Measurements from ENCODE around the gene ABL2.
"Not testable (repeated sequence)": the region's sequence is repeated elsewhere in the genome, so short reads cannot be mapped to it uniquely, and the experiment has no call there.

Gene ABL2

DNA sequence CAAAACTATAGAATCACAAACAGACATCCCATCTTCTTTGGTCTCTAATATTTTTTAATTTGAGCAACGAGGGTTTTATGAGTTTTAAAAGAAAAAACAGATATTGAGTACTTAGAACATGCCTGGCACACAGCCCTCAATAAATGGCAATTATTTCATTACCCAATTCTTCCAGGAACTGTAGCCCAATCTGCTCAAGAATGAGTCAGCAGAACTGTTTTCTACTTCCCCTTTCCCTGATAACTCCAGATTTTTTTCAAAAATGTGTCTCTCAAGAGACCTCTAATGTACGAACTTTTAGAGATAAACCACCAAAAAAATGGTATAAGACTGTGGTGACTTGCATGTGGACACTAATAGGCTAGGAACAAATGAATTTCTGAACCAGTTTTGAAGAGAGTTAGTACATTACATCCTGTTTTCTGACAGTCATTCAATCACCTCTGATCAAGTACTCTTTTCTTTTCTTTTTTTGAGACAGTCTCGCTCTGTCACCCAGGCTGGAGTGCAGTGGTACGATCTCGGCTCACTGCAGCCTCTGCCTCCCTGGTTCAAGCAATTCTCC, 11.5 kb downstream of the ABL2 start:
- DNase-seq (ENCODE audit: low read depth) = no peak

GRCh38 chr1:179213317-179213716, 16.2 kb downstream of the ABL2 start:
- DNase-seq (ENCODE audit: low read depth) = not testable (repeated sequence)

DNA sequence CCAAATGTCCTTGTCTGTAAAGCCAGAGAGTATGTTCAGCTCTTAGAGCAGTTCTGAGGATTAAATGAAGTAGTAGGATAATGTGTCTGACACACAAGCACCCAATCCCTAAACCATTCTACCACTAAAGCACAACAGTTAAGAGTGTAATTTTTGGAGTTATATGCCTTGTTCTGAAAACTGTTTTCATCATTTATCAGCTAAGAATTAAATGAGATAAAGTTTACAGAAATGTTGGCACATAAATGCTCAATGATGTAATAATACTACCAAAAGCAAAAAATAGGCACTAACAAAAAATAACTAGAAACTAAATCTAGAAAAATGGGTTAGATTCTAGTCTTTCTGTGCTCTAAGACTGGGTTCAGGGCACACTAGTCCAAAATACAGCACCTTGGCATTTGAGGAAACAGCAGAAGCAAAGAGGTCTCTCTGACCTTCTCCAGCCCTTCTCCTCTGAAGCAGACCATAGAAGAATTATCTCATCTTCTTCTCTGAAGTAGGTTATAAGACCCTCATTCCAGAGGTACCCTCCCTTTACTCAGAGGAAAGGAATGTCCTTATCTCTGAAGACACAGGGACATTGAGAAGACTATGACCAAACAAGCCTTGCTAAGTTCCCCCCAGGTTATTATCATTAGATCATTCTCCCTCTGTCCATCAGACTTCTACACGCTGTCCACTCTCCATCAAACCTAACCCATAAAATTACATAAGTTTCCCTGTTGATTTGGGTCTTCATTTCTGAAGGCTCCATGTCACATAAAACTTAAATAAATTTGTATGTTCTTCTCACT, 20.6 kb downstream of the ABL2 start:
- DNase-seq (ENCODE audit: low read depth) = no peak

DNA sequence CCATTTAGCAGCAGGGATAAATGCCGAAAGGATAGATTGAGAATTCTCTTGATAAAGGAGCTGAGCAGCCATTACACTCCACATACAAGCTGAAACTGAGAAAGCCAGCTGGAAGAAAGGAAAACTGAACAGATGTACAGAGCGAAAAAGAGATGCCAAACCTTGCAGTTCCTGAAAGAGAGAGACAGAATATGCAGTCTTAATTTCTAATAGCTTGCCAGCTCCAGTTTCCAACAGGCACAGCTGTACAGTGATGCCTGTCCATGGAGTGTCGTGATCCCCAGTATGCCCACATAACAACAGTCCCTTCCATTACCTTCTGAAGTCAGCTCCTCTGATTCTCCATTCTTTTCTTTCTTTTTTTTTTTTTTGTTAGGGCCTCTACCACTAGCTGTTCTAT, 22.7 kb downstream of the ABL2 start:
- DNase-seq (ENCODE audit: low read depth) = no peak

- DNase-seq (ENCODE audit: low read depth) = no peak
Observed at GRCh38 chr1:179205284-179205683, 24.2 kb downstream of the ABL2 start.

GRCh38 chr1:179202161-179202560, 27.3 kb downstream of the ABL2 start:
- DNase-seq (ENCODE audit: low read depth) = no peak

DNA sequence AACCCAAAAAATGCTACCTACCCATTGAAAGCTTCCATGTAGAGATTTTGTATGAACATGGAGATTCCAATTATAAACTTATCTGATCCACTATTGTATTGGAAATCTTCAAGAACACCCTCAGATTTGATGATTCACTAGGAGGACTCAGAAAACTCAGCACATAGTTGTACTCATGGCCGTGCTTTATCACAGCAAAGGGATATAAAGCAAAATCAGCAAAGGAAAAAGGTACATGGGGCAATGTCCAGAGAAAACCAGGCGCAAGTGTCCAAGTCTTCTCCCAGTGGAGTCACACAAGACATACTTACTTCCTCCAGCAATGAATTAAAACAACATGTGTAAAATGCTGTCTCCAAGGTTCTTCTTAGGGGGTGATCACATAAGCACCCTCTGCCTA, 28.9 kb downstream of the ABL2 start:
- DNase-seq (ENCODE audit: low read depth) = no peak

- no peak for DNase-seq (ENCODE audit: low read depth)
Observed at GRCh38 chr1:179197690-179198297, 31.7 kb downstream of the ABL2 start.

DNA sequence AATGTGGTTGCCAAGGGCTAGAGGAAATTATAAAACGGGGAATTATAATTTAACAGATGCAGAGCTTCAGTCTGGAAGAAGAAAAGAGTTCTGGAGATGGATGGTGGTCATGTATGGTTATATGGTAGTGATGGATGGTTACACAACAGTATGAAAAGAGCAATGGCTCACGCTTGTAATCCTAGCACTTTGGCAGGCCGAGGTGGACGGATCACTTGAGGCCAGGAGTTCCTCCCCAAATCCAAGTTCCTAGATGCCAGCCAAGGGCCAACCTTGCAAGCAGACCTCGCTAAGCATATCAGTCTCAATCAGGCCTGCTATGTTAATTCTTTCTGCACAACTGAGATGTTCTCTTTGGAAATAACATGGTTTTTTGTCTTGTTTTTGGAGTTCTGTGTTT, 33.6 kb downstream of the ABL2 start:
- DNase-seq (ENCODE audit: low read depth) = not testable (repeated sequence)

DNA sequence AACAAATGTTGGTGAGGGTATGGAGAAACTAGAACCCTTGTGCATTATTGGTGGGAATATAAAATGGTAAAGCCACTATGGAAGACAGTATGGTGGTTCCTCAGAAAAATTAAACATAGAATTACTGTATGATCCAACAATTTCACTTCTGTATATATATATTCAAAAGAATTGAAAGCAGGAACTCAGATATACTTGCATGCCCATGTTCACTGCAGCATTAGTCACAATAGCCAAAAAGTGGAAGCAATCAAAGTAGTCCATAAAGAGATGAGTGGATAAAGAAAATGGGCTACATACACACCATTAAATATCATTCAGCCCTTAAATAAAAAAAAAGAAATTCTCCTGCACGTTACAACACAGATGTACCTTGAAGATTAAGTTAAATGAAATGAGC, 34.1 kb downstream of the ABL2 start:
- DNase-seq (ENCODE audit: low read depth) = no peak

GRCh38 chr1:179194068-179194537, 35.4 kb downstream of the ABL2 start:
- DNase-seq (ENCODE audit: low read depth) = no peak

DNA sequence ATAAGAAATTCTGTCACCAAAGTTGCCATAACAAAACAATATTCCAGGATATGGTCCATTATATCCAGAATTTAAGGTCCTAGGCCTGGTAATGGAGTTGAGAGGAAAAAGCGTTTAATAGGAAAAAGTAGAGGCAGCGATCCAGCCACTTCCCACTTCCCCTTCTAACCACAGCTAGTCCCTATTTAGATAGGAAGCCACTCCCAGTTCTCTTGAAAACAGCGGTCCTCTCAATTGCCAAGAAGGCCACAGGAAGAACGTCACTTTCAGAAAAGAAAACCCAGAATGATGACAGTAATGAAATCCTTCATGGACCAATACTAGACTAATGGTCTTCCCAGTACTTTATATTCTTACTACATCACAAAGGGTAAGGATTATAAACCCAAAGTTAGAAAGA, 38.6 kb downstream of the ABL2 start:
- no peak for DNase-seq (ENCODE audit: low read depth)

DNA sequence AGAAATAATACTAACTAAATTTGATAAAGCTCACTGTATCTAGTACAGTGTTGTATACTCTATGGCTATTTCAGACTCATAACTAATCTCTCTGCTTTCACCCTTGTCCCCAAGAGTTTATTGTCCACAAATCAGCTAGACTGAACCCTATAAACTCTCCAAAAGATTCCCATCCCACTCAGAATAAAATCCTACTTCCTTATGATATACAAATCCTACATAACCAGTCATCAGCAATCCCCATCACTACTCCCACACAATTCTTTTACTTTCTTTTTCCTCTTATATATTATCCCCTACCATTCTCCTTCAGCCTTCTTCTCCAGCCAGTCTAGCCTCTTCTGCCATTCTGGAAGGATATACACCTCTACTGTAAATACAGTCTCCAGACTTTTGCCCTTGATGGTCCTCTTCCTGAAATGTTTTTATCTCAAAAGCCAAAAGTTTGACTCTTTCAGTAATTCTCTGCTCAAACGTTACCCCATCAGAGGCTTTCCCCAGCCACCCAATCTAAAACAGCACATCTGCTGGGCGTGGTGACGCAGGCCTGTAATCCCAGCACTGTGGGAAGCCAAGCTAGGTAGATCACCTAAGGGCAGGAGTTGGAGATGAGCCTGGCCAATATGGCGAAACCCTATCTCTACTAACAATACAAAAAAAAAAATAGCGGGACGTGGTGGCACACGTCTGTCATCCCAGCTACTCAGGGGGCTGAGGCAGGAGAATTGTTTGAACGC, 41.6 kb downstream of the ABL2 start:
- DNase-seq (ENCODE audit: low read depth) = no peak

DNA sequence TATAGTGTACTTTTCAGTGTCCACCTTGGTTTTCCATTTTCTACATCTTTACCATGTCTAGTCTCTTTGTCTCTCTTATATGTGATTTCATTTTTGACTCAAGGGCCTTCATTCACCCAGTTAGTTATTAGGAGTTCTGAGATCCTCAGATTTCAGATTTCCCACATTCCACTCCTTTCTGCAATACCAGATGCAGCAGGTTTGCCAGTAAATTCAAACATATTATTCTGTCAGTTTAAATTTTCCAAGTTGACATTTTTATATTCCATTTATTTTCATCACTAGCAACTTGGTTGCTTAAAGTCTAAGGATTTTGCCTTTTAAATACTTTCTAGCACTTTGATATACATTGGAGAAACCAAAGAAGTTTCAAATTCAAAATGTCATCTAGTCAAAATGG, 42.4 kb downstream of the ABL2 start:
- no peak for DNase-seq (ENCODE audit: low read depth)

DNA sequence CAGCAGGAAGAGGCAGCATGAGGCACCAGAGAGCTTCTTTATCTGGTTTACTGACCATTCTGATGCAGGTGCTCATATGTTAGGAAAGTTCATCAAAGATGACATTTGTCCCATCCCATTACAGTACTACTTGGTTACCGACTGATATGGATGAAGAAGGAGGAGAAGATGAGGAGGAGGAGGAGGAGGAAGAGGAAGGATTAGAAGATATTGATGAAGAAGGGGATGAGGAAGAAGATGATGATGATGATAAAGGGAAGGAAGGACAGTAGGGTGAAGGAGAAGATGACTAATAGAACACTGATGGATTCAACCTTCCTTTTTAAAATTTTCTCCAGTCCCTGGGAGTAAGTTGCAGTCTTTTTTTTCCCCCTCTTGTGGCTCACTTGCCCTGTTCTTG, 45.1 kb downstream of the ABL2 start:
- no peak for DNase-seq (ENCODE audit: low read depth)

GRCh38 chr1:179183857-179184256, 45.6 kb downstream of the ABL2 start:
- no peak for DNase-seq (ENCODE audit: low read depth)

DNA sequence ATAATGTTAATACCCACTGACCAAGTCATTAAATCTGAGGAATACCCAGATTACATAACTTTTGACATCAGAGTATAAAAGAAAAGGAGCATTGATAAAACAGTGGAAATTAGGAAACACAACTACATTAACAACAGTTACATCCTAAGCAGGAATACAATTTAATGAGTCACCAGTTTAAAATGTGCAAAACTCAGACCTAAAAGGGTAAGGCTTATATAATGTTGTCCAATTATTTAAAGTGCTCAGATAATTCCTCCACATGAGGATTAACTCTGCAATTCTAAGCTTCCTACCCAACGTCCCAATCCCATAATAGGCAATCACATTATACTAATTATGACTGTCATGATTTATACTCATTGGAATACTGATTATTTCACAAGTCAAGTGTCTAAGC, 50.5 kb downstream of the ABL2 start:
- DNase-seq (ENCODE audit: low read depth) = no peak

DNA sequence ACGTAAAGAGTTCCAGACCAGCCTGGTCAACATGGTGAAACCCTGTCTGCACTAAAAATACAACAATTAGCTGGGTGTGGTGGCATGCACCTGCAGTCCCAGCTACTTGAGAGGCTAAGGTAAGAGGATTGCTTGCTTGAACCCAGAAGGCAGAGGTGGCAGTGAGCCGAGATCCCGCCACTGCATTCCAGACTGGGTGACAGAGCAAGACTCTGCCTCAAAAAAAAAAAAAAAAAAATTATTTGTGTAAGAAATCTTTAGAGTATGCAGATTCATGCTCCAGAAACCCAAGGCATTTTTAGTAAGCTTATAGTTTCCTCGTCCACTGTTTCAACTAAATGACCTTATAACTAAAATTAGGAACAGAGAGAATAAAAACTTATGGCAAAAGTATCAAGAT, 51.3 kb downstream of the ABL2 start:
- no peak for DNase-seq (ENCODE audit: low read depth)

DNA sequence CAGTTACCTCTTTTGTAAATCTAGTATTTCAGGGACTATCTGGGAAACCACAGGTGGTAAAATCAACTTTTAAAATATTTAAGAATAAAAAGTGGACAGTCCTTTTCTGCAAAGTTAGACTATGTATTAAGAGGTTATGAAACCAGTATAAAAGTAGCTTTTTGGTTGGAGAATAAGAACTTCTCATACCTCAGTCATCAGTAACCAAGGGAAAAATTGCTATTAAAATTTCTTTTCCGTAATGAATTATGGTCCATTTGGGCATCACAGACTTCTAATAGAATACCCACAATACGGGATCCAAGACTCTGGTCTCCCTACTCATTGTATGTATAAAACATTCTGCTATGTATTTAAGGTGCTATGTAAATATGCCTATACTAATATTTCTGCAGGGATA, 51.9 kb downstream of the ABL2 start:
- no peak for DNase-seq (ENCODE audit: low read depth)

GRCh38 chr1:179177182-179177581, 52.3 kb downstream of the ABL2 start:
- DNase-seq (ENCODE audit: low read depth) = no peak

DNA sequence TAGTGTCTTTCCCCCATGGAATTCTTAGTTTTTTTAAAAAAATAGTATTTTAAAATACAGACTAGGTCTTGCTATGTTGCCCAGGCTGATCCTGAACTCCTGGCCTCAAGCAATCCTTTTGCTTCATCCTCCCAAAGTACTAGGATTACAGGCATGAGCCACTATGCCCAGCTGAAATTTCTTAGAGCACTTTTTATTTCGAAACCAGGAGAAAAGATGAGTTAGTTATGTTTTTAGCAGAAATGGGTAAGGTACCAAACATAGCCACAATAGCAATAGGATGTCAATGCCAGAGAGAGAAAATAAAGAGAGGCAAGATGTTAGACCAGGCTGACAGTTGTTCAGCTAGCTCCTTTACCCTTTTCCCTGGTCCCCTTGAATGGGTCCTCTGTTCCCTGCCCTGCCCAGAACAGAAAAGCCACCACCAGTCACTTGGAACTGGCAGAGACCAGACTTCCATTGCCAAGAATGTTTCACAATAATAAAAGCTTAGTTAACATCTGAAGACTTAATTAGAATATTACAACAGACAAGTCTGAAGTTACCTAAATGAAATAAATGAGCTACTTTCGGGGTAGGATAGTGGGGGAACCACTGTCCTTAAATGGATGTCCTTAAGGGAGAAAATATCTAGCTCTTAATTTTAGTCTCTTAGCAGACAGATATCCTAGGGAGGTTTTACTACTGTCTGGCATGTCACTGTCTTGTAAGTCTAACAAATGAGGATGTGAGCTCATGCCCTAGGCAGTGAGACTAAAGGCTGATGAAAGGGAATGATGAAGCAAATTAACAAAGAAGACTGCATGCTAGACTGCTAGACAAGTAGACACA, 54.3 kb downstream of the ABL2 start:
- DNase-seq (ENCODE audit: low read depth) = no peak

DNA sequence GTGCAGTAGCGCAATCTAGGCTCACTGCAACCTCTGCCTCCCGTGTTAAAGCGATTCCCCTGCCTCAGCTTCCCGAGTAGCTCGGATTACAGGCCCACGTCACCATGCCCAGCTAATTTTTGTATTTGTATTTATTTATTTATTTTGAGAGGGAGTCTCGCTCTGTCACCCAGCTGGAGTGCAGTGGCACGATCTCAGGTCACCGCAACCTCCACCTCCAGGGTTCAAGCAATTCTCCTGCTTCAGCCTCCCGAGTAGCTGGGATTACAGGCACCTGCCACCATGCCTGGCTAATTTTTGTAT, 59.1 kb downstream of the ABL2 start:
- DNase-seq (ENCODE audit: low read depth) = not testable (repeated sequence)

Data from activated T-cell treated with anti-CD3 and anti-CD28 coated beads for 1 hour (primary cell).